PC-9 (cell line): ENCODE results near the gene RP2.

Experiments
- CTCF ChIP-seq: fragments of 200-600 bp; sonication (generic); conservative IDR thresholded peaks from 2 replicates; pipeline ENCODE4 v1.6.1; 2017; ENCODE audit warnings: mixed run types, antibody characterized with exemption, mild to moderate bottlenecking, moderate library complexity
- EZH2 ChIP-seq: fragments of 200-600 bp; sonication (generic); IDR thresholded peaks from 2 replicates; pipeline ENCODE4 v1.8.0; 2017; ENCODE audit warnings: antibody characterized with exemption, low read depth

GRCh38 chrX:46916273-46916672 lies 79.4 kb downstream of the RP2 start:
- TF ChIP-seq CTCF (no peak), EZH2 (no peak)
